GM21526 (cell line): Measurements from ENCODE around the gene ADCY5.

ENCODE experiments used
- ATAC-seq: cut with Tn5 transposase; IDR thresholded peaks from one replicate; pipeline ENCODE4 v1.9.1; 2021; ENCODE audit warnings: moderate library complexity; ENCODE audit not compliant: unreplicated experiment, low FRiP score

Gene ADCY5

GRCh38 chr3:123347205-123347604 lies 101.7 kb downstream of the ADCY5 start:
- no peak for ATAC-seq

DNA sequence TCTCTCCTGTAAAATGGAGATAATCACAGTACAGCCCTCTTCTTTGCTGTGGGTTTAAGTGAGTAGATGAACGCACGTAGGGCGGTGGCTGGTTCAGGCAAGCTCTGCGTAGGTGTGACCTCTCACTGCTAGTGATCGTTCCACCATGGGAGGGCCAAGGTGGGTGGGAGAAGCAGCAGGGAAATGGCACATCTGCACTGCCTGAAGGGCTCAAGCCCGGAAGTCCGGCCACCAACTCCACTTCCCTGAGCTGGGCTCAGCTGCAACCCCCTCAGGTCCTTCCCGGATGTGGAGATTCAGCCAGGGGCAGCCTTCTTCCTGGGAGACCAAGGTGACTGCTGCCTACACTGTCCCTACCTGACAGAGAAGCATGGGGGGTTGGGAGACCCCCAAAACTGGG lies 102.9 kb downstream of the ADCY5 start:
- no peak for ATAC-seq

GRCh38 chr3:123344907-123345594 lies 103.8 kb downstream of the ADCY5 start:
- ATAC-seq = no peak

GRCh38 chr3:123344175-123344906 lies 104.5 kb downstream of the ADCY5 start:
- ATAC-seq = peak; percentile 49

GRCh38 chr3:123343296-123344174 lies 105.4 kb downstream of the ADCY5 start:
- no peak for ATAC-seq

GRCh38 chr3:123342631-123343080 lies 106.2 kb downstream of the ADCY5 start:
- ATAC-seq = no peak

GRCh38 chr3:123341871-123342630 lies 106.8 kb downstream of the ADCY5 start:
- no peak for ATAC-seq

DNA sequence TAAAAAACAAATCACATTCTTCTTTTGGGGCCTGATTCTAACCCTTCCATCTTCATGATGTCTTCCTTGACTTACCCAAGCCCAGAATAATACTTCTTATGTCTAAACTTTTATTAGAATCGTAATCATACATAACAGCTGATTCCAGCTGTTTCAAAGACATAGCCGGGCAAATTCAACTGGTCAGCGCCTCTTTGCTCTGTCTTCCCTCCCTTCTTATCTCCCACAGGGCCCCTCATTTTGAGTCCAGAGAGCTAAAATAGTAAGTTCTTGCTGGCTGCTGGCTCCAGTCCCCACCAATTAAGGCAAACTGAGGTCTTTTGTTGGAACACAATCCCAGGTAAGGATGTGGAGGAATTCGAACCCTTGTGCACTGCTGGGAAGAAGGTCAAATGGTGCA lies 108.6 kb downstream of the ADCY5 start:
- ATAC-seq = no peak

DNA sequence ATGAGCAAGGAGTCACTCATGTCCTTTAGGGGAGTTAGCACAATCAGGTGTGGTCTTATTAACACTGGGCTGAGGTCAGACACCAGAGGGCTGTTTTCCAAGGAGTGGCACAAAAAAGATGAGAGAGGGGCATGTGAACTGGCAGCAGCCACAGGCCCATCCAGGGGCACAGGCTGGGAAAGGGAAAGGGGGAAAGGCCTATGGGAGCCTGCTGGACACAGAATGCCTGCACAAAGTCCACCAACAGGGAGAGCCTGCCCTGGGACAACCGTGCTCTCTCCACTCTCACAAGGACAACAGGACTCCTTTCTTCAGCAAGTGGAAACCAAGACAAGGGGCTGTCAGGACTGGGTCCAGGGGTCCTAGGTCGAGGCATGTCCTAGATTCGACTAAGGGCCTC lies 109.6 kb downstream of the ADCY5 start:
- no peak for ATAC-seq

- no peak for ATAC-seq
Observed at GRCh38 chr3:123338620-123339061, 110.2 kb downstream of the ADCY5 start.

- no peak for ATAC-seq
Observed at GRCh38 chr3:123337948-123338619, 110.8 kb downstream of the ADCY5 start.

DNA sequence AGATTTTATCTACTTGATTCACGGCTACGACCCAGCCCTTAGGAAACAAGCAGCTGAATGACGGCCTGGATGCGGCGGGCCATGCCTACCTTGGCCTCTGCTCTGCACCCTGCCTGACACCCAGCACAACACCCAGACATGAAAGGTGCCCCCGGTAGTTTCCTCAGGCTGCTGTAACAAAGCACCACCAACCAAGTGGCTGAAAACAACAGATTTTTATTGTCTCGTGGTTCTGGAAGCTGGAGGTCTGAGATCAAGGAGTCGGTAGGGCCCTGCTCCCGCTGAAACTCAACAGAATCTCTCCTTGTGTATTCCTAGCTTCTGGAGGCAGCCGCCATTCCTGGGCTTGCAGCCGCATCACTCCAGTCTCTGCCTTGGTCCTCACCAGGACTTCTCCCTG lies 111.7 kb downstream of the ADCY5 start:
- no peak for ATAC-seq

DNA sequence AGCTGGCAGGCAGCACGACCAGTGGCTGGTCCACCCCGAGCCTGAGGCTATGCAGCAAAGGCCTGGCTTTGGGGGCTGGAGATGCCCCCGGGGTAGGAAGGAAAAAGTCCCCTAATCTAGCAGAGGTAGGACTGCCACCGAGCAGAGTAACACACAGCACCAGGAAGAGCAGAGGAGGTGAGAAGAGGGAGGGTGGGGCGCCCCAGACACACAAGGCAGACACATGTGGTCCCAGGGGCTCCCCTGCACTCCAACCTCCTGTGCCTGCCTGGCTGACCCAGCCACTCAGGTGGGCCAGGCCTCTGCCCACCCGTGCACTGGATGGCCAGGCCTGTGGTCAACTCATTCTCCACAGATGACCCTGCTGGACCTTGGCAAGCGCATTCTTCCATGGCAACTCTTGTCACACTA lies 112.4 kb downstream of the ADCY5 start:
- ATAC-seq = no peak

DNA sequence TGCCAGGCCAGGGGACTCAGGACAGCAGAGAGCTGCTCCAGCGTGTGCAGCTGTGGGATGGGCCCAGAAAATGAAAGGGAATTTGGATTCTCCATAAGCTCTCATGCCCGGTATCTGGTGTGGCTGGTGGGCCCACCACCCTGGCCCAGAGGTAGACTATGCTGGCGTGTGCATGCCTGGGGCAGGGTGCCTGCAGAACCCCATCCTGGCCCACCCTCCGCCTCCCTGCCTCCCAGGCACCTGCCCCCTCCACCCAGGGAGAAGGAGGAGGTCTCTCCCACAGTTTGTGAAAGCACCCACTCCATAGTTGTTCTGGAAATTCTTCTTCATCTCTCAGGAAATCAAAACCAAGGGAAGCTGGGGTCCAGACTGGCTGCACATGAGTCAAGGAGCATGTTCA lies 112.9 kb downstream of the ADCY5 start:
- no peak for ATAC-seq

- ATAC-seq = no peak
Observed at GRCh38 chr3:123335007-123335670, 113.8 kb downstream of the ADCY5 start.

DNA sequence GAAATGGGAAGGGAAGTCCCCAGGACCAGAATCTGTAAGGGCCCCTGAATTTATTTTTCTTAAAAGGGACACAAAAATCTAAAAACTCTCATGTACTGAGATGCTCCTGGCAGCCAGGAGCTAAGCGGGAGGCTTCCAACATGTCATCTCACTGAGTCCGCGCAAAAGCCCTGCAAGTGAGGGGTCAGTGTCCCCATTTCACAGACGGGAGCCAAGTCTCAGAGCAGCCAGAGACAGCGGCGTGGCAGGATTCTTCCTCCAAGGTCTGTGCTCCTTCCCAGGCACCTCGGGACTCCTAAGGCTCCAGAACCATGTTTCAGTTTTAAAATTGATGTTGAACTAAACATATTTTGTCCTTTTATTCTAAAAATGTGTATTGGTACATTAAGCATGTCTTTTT lies 114.8 kb downstream of the ADCY5 start:
- no peak for ATAC-seq

DNA sequence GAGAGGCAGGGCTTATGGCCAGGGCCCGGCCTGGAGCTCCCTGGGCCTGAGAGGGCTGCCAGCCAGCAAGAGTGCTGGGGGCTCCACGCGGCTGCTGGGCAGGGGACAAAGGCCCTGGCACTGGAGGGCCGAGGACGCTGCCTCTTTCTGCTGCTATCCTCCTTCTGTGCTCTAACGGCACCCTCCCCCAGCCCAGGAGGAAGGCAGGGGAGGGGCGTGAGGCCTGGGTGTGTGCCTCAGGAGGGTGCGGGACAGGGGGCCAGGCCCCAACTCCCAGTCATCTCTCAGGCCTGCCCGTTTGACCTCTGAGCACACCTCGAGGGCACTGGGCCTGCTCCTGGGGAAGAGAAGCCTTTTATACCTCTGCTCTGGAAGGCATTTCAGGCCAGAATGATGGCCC lies 115.5 kb downstream of the ADCY5 start:
- ATAC-seq = no peak

DNA sequence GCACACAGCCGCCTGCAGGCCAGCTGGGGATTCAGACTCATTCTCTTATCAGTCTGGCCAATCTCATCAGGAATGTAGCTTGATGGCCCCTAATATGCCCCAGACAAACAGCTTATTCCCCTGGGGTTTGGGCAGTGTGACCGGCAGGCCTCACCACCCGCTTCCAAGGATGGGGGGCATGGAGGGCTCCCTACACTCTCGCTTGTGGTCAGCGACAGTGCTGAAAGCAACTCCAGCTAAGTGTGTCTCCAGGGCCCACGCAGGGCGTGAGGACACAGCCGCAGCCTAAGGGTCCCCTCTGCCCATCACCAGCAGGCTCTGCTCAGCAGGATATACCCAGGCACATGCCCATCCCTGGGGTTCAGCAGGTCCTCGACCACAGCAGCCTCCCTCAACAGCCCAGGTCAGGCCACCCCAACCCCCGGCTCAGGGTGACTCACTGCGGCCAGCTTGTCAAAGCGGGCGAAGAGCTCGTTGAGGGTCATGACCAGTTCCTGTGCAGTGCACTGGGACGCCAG lies 116.7 kb downstream of the ADCY5 start:
- no peak for ATAC-seq

GRCh38 chr3:123331651-123332050 lies 117.2 kb downstream of the ADCY5 start:
- ATAC-seq = no peak
